ENCODE data around the gene TM4SF4. TPM values are rescaled to one million over a fixed set of nuclear protein-coding genes. Genes with fewer than 3 reads are reported as not detected.

The TM4SF4 gene, protein sequence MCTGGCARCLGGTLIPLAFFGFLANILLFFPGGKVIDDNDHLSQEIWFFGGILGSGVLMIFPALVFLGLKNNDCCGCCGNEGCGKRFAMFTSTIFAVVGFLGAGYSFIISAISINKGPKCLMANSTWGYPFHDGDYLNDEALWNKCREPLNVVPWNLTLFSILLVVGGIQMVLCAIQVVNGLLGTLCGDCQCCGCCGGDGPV
- not detected for total RNA-seq

GRCh38 chr3:149474250-149474817 lies at the start of gene TM4SF4:
TM4SF4 (plus strand) TSS chr3:149474697; CDS start chr3:149474878, 181 bp downstream.

Small RNAs within 50 kb of the gene (small RNA-seq; reads per million reads assigned to genes)
- gene AC108751.2 (ENCODE audit: low replicate concordance) (not detected), gene RNU6-1098P (ENCODE audit: low replicate concordance) (not detected)

Other genes starting within 250 kb of the TM4SF4 start
- gene TM4SF18, start 141.1 kb upstream of the TM4SF4 start, total RNA-seq = 3.8 TPM
- 8.1 TPM for gene TM4SF1, start 97.0 kb upstream of the TM4SF4 start, total RNA-seq
- 11.0 TPM for gene WWTR1, start 183.3 kb downstream of the TM4SF4 start, total RNA-seq